Ishikawa (cell line): ENCODE data around the gene RBCK1.

Experiments
- EGR1 ChIP-seq: IDR thresholded peaks from 2 replicates; pipeline ENCODE4 v1.6.1; 2012
- TAF1 ChIP-seq: IDR thresholded peaks from 2 replicates; pipeline ENCODE4 v1.6.1; 2012; ENCODE audit warnings: low read depth, mild to moderate bottlenecking
- TCF12 ChIP-seq: IDR thresholded peaks from 2 replicates; pipeline ENCODE4 v1.6.1; 2012; ENCODE audit warnings: low read depth
- YY1 ChIP-seq: IDR thresholded peaks from 2 replicates; pipeline ENCODE4 v1.6.1; 2012; ENCODE audit warnings: low read depth

DNA sequence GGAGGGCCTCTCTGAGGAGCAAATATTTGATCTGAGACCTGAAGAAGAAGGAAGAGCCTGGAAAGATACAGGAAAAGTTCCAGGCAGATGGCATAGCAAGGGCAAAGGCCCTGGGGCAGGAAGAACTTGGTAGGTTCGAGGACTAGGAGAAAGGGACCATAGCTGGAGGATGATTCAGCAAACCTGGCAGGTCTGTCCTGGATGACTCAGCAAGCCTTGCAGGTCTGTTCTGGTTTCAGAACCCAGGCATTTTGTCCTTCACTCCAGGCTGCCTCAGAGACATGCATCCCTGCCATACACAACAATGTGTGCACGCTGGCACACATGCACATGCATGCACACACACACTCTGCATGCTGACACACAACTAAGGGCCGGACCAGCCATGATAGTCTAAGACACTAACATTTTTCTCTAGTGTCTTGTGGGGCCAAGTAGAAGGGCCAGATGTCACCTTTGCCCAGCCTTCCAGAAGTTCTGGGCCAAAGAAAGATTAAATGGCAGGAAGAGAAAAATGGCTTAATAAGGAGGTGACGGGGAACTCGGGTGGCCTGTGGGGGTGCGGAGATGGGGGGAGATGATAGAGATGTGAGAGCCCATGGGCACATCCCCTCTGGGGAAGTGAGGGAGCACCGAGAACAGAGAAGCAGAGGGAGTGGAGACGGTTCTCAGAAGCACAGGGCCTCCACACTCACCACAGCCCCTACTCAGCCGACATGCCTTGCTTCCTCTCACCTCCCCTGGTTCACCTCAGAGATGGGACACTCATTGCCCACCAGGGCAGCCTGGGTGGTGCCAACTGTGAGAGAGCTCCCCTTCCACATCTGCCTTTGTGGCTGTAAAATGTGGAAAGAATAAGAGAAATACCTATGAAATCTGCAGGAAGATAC is 42.9 kb upstream of the RBCK1 start:
- TF ChIP-seq TAF1 (no peak), YY1 (no peak), EGR1 (no peak), TCF12 (no peak)
